Endothelial cell (in vitro differentiated cells): ENCODE results near the gene FOS. TPM values are rescaled to one million over a fixed set of nuclear protein-coding genes. Genes with fewer than 3 reads are reported as not detected.

Experiments used
- DNase-seq: peaks from one replicate; pipeline ENCODE4 v3.0.0; 2021; ENCODE audit warnings: low spot score
- H3K27ac Mint-ChIP-seq: one replicate; pipeline ENCODE4 v1.8.0; 2021; ENCODE audit warnings: mixed read lengths, inconsistent platforms; ENCODE audit not compliant: unreplicated experiment
- H3K27me3 Mint-ChIP-seq: one replicate; pipeline ENCODE4 v1.8.0; 2021; ENCODE audit warnings: mild to moderate bottlenecking, moderate library complexity, mixed read lengths, inconsistent platforms; ENCODE audit not compliant: unreplicated experiment
- H3K36me3 Mint-ChIP-seq: one replicate; pipeline ENCODE4 v1.8.0; 2021; ENCODE audit warnings: mild to moderate bottlenecking, low read depth, mixed read lengths, inconsistent platforms; ENCODE audit not compliant: unreplicated experiment
- H3K4me1 Mint-ChIP-seq: one replicate; pipeline ENCODE4 v1.8.0; 2021; ENCODE audit warnings: mild to moderate bottlenecking, mixed read lengths, inconsistent platforms; ENCODE audit not compliant: unreplicated experiment
- H3K4me3 Mint-ChIP-seq: one replicate; pipeline ENCODE4 v1.8.0; 2021; ENCODE audit warnings: mild to moderate bottlenecking, mixed read lengths, inconsistent platforms; ENCODE audit not compliant: unreplicated experiment
- H3K9me3 Mint-ChIP-seq: one replicate; pipeline ENCODE4 v1.8.0; 2021; ENCODE audit warnings: mixed read lengths, inconsistent platforms; ENCODE audit not compliant: unreplicated experiment
- CTCF ChIP-seq: fragments of 200-600 bp; sonication (generic); IDR thresholded peaks from one replicate; pipeline ENCODE4 v1.5.0; 2021; ENCODE audit warnings: antibody characterized with exemption; ENCODE audit not compliant: unreplicated experiment
- total RNA-seq: library from RNA; stranded (reverse); fragmentation: NEBNext Ultra II Directional; extraction: Animal tissue kit (Norgen Biotek cat#: 25700); gene quantifications from one replicate; pipeline ENCODE4 v1.2.1, GENCODE V29; 2021; ENCODE audit not compliant: unreplicated experiment

Gene FOS
- total RNA-seq, 1 donor from 2014 or later, result 41.5 TPM

- no peaks in the 10 kb centered on the region for H3K4me1 Mint-ChIP-seq
- DNase-seq, result no peak
- no peak overlapping the region for H3K27ac Mint-ChIP-seq
- TF ChIP-seq CTCF, result no peak
- no peaks in the 10 kb centered on the region for H3K9me3 Mint-ChIP-seq
- no peak overlapping the region for H3K4me3 Mint-ChIP-seq
- H3K27me3 Mint-ChIP-seq, result peaks cover 1% of the 10 kb centered on the region
- no peaks in the 10 kb centered on the region for H3K36me3 Mint-ChIP-seq
These were observed 52.8 kb downstream of the FOS start for GRCh38 chr14:75331471-75331870.

Other genes with a start within 250 kb of the FOS start
- 17.2 TPM for gene MLH3, start 227.4 kb upstream of the FOS start, total RNA-seq
- 5.8 TPM for gene ACYP1, start 214.8 kb upstream of the FOS start, total RNA-seq
- 1.6 TPM for gene ZC2HC1C, start 209.2 kb upstream of the FOS start, total RNA-seq
- 74.3 TPM for gene NEK9, start 151.8 kb upstream of the FOS start, total RNA-seq
- 312 TPM for gene TMED10, start 102.2 kb upstream of the FOS start, total RNA-seq
- 5.1 TPM for gene JDP2, start 149.2 kb downstream of the FOS start, total RNA-seq
- gene BATF, start 243.6 kb downstream of the FOS start, total RNA-seq, result not detected